Adrenal gland (tissue), 5 donors: ENCODE data around the gene SNN.

Experiments used
- CTCF ChIP-seq, 6 experiments: fragments of 450-650 bp in 4 of 6; fragments of 200-600 bp in 2 of 6; sonication (generic) in 1 of 6; IDR thresholded peaks; 1 replicate in 5 of 6; 2 replicates in 1 of 6; pipeline versions ENCODE4 v1.5.1 to v1.8.0; 2016 to 2021; ENCODE audit warnings: antibody characterized with exemption in 6 of 6, mild to moderate bottlenecking in 2 of 6, moderate library complexity in 1 of 6
- POLR2A ChIP-seq, 2 donors: fragments of 450-650 bp; IDR thresholded peaks; one replicate each; pipeline ENCODE4 v1.6.1; 2017; ENCODE audit warnings: antibody characterized with exemption in 2 of 2, mild to moderate bottlenecking in 2 of 2, moderate library complexity in 1 of 2
- donor health status: DM: no; HTN: no; CAD: no.

DNA sequence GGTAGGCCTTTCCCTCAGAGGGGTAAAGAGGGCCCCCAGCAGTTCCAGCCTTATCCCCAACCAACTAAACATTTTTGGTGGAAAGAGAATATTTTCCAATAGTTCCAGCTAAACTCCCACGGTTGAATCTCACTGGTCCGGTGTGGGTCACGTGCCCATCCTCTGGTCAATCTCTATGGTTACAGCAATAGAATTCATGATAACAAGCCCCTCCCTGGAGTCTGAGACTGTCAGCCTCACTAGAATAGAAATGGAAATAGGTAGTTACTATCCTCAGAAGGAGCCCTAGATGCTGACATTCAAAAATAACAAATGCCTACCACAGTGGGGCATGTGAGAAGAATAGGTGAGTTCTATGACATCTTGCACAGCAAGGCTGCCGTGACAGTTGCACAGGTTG, 44.0 kb upstream of the SNN start:
- TF ChIP-seq POLR2A (IDR thresholded peaks at IDR 0.05) (no peak), CTCF (IDR thresholded peaks at IDR 0.05) (no peak)
